ENCODE results near the gene BLOC1S5. TPM values are rescaled to one million over a fixed set of nuclear protein-coding genes. Genes with fewer than 3 reads are reported as not detected.

BLOC1S5 gene
- total and polyA plus RNA-seq, 2 of the 13 experiments (the other 11 are each of a cell fraction or from before 2014, with no cell fraction given), result 10.5 to 41.5 TPM

GRCh38 chr6:8026800-8027199 lies 37.4 kb downstream of the BLOC1S5 start:
- H4K20me1 ChIP-seq (ENCODE audit: insufficient read depth, low read length), result no peaks in the 10 kb centered on the region
- POLR2A ChIA-PET, result no interaction called here
- no peak overlapping the region for H3K4me2 ChIP-seq (ENCODE audit: low read depth, low read length)
- H3K27me3 ChIP-seq (ENCODE audit: control insufficient read depth in 1 of 2, insufficient read depth in 2 of 2, low read length in 2 of 2), result no peaks in the 10 kb centered on the region
- FAIRE-seq, result no peak
- no TSS peak for BruUV-seq (replicated peaks)
- peaks cover 0 to 17% of the 10 kb centered on the region in 2 experiments; a peak in 2 of 5 replicates for H3K36me3 ChIP-seq (replicated peaks in 1 of 2; ENCODE audit: control insufficient read depth in 1 of 2, insufficient read depth in 2 of 2, low read length in 2 of 2)
- H2AFZ ChIP-seq (ENCODE audit: low read length), result no peak overlapping the region
- H3K79me2 ChIP-seq (ENCODE audit: insufficient read depth, low read length), result peaks cover 21% of the 10 kb centered on the region
- in situ Hi-C loops (cut with HindIII; ENCODE audit: extremely low pct_ligation_motif_present, low pct_unique_long_range_greater_than_20kb) (no loop called here), intact Hi-C loops (cut with micrococcal nuclease; ENCODE audit: unreplicated experiment) (no loop called here)
- no peak for DNase-seq (ENCODE audit: low spot score)
- WGBS (ENCODE audit: low lambda C conversion rate), result 89% methylated on average over 3 of the region's 3 CpGs
- no peak overlapping the region for H3K27ac ChIP-seq (ENCODE audit: extremely low read length, insufficient read depth, low read length)
- no peak overlapping the region for H3K9ac ChIP-seq (ENCODE audit: insufficient read depth, low read depth, low read length)
- H3K9me3 ChIP-seq (ENCODE audit: low read length), result no peaks in the 10 kb centered on the region
- ATAC-seq, result no peak
- H3K4me3 ChIP-seq (replicated peaks in 1 of 3; ENCODE audit: insufficient read depth in 1 of 3, low read depth in 2 of 3, low read length in 3 of 3), result no peak overlapping the region
- TF ChIP-seq POLR2AphosphoS5 (IDR thresholded peaks at IDR 0.05; ENCODE audit: low read depth, low read length), result no peak
- TF ChIP-seq IRF2 (CRISPR knock-in tag; IDR thresholded peaks at IDR 0.05), result no peak
- TF ChIP-seq ZNF629 (CRISPR knock-in tag; conservative IDR thresholded peaks at IDR 0.05), result peak; percentile 79
- TF ChIP-seq TCF12 (IDR thresholded peaks at IDR 0.05), result no peak
- no peak for TF ChIP-seq TCF12 (CRISPR knock-in tag; IDR thresholded peaks at IDR 0.05)
- no peak for TF ChIP-seq RARG (CRISPR knock-in tag; IDR thresholded peaks at IDR 0.05; ENCODE audit: low read depth)
- peaks cover 17% of the 10 kb centered on the region for H3K4me1 ChIP-seq (ENCODE audit: insufficient read depth, low read length)
- CTCF ChIA-PET (ENCODE audit: low intra/inter-chr PET ratio, low total read pairs), result no interaction called here

GRCh38 chr6:8025191-8025590 lies 39.0 kb downstream of the BLOC1S5 start:
- ChIA-PET POLR2A (no interaction called here), CTCF (ENCODE audit: low intra/inter-chr PET ratio, low total read pairs) (no interaction called here)
- in situ Hi-C loops (cut with HindIII; ENCODE audit: extremely low pct_ligation_motif_present, low pct_unique_long_range_greater_than_20kb), result no loop called here

More at GRCh38 chr6:8025191-8025590, 39.0 kb downstream of the BLOC1S5 start:
- Histone ChIP-seq H3K4me3 (replicated peaks in 1 of 3; ENCODE audit: insufficient read depth in 1 of 3, low read depth in 2 of 3, low read length in 3 of 3) (no peak overlapping the region), H3K9me3 (ENCODE audit: low read length) (no peaks in the 10 kb centered on the region), H3K4me1 (ENCODE audit: insufficient read depth, low read length) (peaks cover 17% of the 10 kb centered on the region), H3K27ac (ENCODE audit: extremely low read length, insufficient read depth, low read length) (no peak overlapping the region), H3K79me2 (ENCODE audit: insufficient read depth, low read length) (peaks cover 9% of the 10 kb centered on the region), H3K4me2 (ENCODE audit: low read depth, low read length) (no peak overlapping the region), H3K36me3 (replicated peaks in 1 of 2; ENCODE audit: control insufficient read depth in 1 of 2, insufficient read depth in 2 of 2, low read length in 2 of 2) (peaks cover 0 to 21% of the 10 kb centered on the region in 2 experiments; a peak in 2 of 5 replicates), H3K27me3 (ENCODE audit: control insufficient read depth in 1 of 2, insufficient read depth in 2 of 2, low read length in 2 of 2) (no peaks in the 10 kb centered on the region), H4K20me1 (ENCODE audit: insufficient read depth, low read length) (no peaks in the 10 kb centered on the region), H3K9ac (ENCODE audit: insufficient read depth, low read depth, low read length) (no peak overlapping the region), H2AFZ (ENCODE audit: low read length) (no peak overlapping the region)
- BruUV-seq (replicated peaks), result TSS peak; percentile 15
- FAIRE-seq (no peak), DNase-seq (ENCODE audit: low spot score) (no peak), ATAC-seq (no peak)
- no peak for TF ChIP-seq BATF2 (CRISPR knock-in tag; IDR thresholded peaks at IDR 0.05)
- peak; percentile 35 for TF ChIP-seq HNRNPH1 (optimal IDR thresholded peaks at IDR 0.05; ENCODE audit: low read depth, low read length)
- no peak for TF ChIP-seq ZNF33A (CRISPR knock-in tag; IDR thresholded peaks at IDR 0.05; ENCODE audit: borderline replicate concordance)
- intact Hi-C loops (cut with micrococcal nuclease; ENCODE audit: unreplicated experiment), result no loop called here
- 95% methylated on average over 4 of the region's 4 CpGs for WGBS (ENCODE audit: low lambda C conversion rate)
